VCaP (cell line): ENCODE results near the gene ZBTB20.

Experiments
- H3K27ac ChIP-seq: fragments of 450-650 bp; 2 replicates; pipeline ENCODE4 v1.5.1; 2017
- TF ChIP-seq, protein P1 (sequence below): fragments of 450-650 bp; conservative IDR thresholded peaks from 2 replicates; pipeline ENCODE4 v1.5.1; 2017; ENCODE audit warnings: mild to moderate bottlenecking, moderate library complexity

The ZBTB20 gene

GRCh38 chr3:114874522-114874971, 272.5 kb downstream of the ZBTB20 start:
- TF ChIP-seq, protein P1, sequence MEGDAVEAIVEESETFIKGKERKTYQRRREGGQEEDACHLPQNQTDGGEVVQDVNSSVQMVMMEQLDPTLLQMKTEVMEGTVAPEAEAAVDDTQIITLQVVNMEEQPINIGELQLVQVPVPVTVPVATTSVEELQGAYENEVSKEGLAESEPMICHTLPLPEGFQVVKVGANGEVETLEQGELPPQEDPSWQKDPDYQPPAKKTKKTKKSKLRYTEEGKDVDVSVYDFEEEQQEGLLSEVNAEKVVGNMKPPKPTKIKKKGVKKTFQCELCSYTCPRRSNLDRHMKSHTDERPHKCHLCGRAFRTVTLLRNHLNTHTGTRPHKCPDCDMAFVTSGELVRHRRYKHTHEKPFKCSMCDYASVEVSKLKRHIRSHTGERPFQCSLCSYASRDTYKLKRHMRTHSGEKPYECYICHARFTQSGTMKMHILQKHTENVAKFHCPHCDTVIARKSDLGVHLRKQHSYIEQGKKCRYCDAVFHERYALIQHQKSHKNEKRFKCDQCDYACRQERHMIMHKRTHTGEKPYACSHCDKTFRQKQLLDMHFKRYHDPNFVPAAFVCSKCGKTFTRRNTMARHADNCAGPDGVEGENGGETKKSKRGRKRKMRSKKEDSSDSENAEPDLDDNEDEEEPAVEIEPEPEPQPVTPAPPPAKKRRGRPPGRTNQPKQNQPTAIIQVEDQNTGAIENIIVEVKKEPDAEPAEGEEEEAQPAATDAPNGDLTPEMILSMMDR: no peak
- H3K27ac ChIP-seq: peak overlapping the region; percentile 27

DNA sequence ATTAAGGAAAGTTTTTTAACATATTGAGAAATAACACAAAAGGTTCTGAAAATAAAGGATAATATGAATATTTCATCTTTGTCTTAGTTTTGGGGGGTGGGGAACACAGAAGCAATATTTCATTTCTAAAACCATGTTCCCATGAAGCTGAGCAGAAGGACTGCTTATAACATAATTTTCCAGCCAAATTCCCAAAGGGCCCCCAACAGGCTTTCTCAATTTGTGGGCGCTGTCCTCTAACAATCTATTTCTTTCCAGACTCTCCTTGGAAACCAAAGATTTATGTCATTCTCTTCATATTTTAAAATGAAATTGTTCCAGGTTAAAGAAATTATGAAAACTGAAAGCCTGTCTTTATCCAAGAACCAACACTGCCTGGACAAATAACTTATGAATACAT, 273.5 kb downstream of the ZBTB20 start:
- H3K27ac ChIP-seq: 0 out of 2 replicates have a peak overlapping the region, but pooled peaks have one; percentile 27
- TF ChIP-seq, protein P1: no peak

- TF ChIP-seq, protein P1: no peak
- H3K27ac ChIP-seq: no peak overlapping the region
Measured at GRCh38 chr3:114872588-114872987, 274.5 kb downstream of the ZBTB20 start.

DNA sequence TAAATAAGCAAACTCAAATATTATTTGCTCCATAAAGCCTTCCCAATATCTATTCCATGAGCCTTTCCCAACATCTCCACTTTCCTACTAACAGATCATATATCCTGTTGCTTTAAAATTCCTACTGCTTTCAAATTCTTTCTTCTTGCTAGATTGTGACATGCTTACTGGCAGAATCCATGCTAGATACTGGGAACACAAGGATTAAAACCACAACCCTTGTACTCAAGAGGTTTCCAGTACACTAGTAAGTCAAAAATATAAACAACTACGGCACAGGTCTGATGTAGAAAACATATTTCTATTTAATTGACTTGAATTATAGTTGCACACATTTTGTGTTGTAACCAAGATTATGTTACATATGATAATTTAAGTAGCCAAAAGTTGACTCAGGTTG, 275.0 kb downstream of the ZBTB20 start:
- no peak overlapping the region for H3K27ac ChIP-seq
- TF ChIP-seq, protein P1: no peak

GRCh38 chr3:114867835-114868503, 279.1 kb downstream of the ZBTB20 start:
- no peak overlapping the region for H3K27ac ChIP-seq
- TF ChIP-seq, protein P1: no peak

- no peak overlapping the region for H3K27ac ChIP-seq
- TF ChIP-seq, protein P1: no peak
Measured at GRCh38 chr3:114867359-114867758, 279.7 kb downstream of the ZBTB20 start.

- H3K27ac ChIP-seq: no peak overlapping the region
- TF ChIP-seq, protein P1: no peak
Measured at GRCh38 chr3:114866430-114866829, 280.7 kb downstream of the ZBTB20 start.
